HG02885 (cell line): Measurements from ENCODE around the gene ALG5.

Experiments
- ATAC-seq: cut with Tn5 transposase; IDR thresholded peaks from one replicate; pipeline ENCODE4 v1.9.1; 2021; ENCODE audit warnings: mild to moderate bottlenecking; ENCODE audit not compliant: unreplicated experiment, poor library complexity

Gene ALG5

GRCh38 chr13:36918246-36919131 lies 80.7 kb downstream of the ALG5 start:
- no peak for ATAC-seq

- ATAC-seq = no peak
Observed at GRCh38 chr13:36917311-36917710, 81.8 kb downstream of the ALG5 start.

GRCh38 chr13:36915896-36916640 lies 83.1 kb downstream of the ALG5 start:
- ATAC-seq = no peak

- ATAC-seq = no peak
Observed at GRCh38 chr13:36915106-36915505, 84.0 kb downstream of the ALG5 start.

- no peak for ATAC-seq
Observed at GRCh38 chr13:36914648-36915047, 84.5 kb downstream of the ALG5 start.

GRCh38 chr13:36913463-36913862 lies 85.7 kb downstream of the ALG5 start:
- no peak for ATAC-seq

- no peak for ATAC-seq
Observed at GRCh38 chr13:36912973-36913372, 86.2 kb downstream of the ALG5 start.

GRCh38 chr13:36912369-36912768 lies 86.8 kb downstream of the ALG5 start:
- ATAC-seq = no peak

- ATAC-seq = no peak
Observed at GRCh38 chr13:36910545-36910944, 88.6 kb downstream of the ALG5 start.

- ATAC-seq = no peak
Observed at GRCh38 chr13:36907821-36908220, 91.3 kb downstream of the ALG5 start.

- ATAC-seq = no peak
Observed at GRCh38 chr13:36907266-36907665, 91.9 kb downstream of the ALG5 start.

GRCh38 chr13:36905944-36906343 lies 93.2 kb downstream of the ALG5 start:
- no peak for ATAC-seq

GRCh38 chr13:36903925-36904595 lies 95.1 kb downstream of the ALG5 start:
- no peak for ATAC-seq
